AG09319 (cell line): ENCODE results near the gene SPATA31C1.

Experiments
- DNase-seq: peaks from one replicate; pipeline ENCODE4 v3.0.0-alpha.2; 2010; ENCODE audit warnings: low read depth; ENCODE audit errors: extremely low read depth
- TF ChIP-seq, protein P1 (sequence below): IDR thresholded peaks from 2 replicates; pipeline ENCODE4 v1.5.1; 2011; ENCODE audit warnings: low read depth, mild to moderate bottlenecking, inconsistent platforms, low read length, moderate library complexity

The SPATA31C1 gene

DNA sequence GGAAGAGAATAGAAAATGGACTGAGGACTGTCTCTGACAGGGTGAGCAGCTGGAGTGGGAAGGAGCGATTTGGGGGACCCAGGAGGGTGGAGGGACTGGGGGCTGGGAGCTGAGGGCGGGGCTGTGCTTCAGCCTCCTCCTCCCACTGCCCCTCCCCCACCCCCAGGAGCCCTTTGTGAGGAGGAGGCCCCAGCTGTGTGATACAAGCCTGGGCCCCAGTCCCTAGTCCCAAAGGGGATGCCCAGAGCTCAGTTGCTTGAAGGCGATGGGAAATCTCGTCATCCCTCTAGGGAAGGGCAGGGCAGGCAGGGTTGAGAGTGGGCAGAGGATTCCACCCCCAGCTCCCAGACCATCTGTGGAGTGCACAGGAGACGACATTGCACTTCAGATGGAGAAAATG lies 35.1 kb upstream of the SPATA31C1 start, which contains the start of gene SPATA31E1:
SPATA31E1 (plus strand) TSS at position 251 of the 400 bp plus-strand sequence; CDS start at position 266, 15 bp downstream.
- TF ChIP-seq, protein P1, sequence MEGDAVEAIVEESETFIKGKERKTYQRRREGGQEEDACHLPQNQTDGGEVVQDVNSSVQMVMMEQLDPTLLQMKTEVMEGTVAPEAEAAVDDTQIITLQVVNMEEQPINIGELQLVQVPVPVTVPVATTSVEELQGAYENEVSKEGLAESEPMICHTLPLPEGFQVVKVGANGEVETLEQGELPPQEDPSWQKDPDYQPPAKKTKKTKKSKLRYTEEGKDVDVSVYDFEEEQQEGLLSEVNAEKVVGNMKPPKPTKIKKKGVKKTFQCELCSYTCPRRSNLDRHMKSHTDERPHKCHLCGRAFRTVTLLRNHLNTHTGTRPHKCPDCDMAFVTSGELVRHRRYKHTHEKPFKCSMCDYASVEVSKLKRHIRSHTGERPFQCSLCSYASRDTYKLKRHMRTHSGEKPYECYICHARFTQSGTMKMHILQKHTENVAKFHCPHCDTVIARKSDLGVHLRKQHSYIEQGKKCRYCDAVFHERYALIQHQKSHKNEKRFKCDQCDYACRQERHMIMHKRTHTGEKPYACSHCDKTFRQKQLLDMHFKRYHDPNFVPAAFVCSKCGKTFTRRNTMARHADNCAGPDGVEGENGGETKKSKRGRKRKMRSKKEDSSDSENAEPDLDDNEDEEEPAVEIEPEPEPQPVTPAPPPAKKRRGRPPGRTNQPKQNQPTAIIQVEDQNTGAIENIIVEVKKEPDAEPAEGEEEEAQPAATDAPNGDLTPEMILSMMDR = no peak
- no peak for DNase-seq

DNA sequence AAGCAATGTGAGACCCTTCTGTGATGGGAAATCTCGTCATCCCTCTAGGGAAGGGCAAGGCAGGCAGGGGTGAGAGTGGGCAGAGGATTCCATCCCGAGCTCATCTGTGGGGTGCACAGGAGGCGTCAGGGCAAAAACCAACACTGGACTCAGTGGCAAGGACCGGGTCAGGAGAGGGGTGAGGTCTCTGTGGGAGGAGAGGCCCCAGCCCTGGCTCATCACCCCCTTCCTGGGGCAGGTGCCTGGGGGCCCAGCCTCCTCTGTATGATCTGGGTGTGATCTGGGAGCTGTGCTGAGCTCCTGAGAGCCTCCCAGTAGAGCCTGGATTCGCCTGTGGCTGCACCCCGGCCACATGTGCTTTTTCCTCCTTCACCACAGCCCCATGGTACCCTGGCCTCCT lies 34.5 kb upstream of the SPATA31C1 start:
- TF ChIP-seq, protein P1 = no peak
- no peak for DNase-seq

DNA sequence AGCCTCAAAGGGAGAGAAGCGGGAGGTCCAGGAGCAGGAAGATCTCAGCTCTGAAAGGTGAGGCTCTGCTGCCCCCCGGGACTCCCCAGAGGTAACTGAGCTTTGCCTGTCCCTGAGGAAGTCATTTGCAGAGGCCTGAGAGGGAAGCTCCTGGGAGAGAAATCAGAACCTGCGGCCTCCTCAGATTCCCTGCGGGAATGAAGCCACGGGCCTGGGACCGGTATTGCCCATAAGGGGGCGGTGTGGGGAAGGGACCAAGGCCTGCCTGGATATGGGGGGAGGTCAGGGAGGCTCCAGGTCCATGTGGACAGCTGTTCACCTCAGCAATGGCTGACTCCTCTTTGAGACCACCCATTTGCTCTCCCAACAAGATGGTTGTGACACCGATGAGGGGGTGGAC lies 33.8 kb upstream of the SPATA31C1 start:
- DNase-seq = no peak
- TF ChIP-seq, protein P1 = no peak; the same call in 1 of the 2 replicates

DNA sequence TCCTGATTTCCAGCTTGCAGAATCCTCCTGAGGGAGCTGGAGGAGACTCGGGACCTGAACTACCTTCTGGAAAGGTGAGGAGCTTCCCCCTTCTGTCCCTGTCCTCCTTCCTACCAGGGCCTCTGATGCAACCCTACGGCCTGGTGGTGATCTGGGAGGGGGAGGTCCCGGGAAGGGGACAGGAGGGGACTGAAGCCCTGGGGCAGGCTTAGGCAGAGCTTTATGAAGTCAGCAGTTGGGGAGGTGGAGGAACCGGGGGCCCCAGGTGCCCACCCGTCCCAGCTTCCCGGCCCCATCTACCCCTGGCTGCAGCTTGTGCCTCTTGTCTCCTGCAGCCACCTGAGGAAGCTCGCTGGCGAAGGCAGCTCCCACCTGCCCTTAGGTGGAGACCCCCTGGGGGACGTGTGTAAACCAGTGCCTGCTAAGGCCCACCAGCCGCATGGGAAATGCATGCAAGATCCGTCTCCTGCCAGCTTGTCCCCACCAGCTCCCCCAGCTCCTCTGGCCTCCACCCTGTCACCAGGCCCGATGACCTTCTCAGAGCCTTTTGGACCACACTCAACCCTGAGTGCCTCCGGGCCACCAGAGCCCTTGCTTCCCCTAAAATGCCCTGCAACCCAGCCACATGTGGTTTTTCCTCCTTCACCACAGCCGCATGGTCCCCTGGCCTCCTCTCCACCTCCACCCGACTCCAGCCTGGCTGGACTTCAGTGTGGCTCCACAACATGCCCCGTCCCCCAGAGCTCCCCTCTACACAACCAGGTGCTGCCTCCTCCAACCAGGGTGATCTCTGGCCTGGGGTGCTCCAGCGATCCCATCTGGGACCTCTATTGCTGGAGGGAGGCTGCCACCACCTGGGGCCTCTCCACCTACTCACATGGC lies 32.9 kb upstream of the SPATA31C1 start:
- TF ChIP-seq, protein P1 = no peak

DNA sequence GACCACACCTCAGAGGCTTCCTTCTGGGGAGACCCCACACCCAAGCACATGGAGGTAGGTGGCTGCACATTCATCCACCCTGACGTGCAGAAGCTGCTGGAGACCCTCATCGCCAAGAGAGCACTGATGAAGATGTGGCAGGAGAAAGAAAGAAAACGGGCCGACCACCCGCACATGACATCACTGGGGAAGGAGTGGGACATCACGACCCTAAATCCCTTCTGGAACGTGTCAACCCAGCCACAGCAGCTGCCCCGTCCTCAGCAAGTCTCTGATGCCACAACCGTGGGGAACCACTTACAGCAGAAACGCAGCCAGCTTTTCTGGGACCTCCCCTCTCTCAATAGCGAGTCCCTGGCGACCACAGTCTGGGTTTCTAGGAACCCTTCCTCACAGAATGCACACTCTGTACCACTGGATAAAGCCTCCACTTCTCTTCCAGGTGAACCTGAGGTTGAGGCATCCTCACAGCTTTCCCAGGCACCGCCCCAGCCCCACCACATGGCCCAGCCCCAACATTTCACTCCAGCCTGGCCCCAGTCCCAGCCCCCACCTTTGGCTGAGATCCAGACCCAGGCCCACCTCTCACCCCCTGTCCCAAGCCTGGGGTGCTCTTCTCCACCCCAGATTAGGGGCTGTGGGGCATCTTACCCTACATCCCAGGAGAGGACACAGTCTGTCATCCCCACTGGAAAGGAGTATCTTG lies 32.1 kb upstream of the SPATA31C1 start:
- DNase-seq = no peak
- TF ChIP-seq, protein P1 = no peak

More for the DNA sequence above, 32.9 kb upstream of the SPATA31C1 start:
- no peak for DNase-seq

DNA sequence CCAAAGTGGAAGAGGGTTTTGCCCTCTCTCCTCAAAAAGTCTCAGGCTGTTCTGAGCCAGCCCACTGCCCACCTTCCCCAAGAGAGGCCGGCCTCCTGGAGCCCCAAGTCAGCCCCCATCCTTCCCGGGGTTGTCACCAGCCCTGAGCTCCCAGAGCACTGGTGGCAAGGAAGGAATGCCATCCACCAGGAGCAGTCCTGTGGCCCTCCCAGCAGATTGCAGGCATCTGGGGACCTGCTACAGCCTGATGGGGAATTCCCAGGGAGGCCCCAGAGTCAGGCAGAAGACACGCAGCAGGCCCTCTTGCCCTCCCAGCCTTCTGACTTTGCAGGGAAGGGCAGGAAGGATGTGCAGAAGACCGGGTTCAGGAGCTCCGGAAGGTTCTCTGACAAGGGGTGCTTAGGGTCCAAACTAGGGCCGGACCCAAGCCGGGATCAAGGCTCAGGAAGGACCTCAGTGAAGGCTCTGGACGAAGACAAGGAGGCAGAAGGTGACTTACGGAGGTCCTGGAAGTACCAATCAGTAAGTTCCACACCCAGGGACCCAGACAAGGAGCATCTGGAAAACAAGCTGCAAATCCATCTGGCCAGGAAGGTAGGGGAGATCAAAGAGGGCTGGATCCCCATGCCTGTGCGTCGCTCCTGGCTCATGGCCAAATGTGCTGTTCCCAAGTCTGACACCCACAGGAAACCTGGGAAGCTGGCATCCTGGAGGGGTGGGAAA lies 31.4 kb upstream of the SPATA31C1 start:
- no peak for DNase-seq
- TF ChIP-seq, protein P1 = no peak
